ENCODE measurements around the gene SLC66A1.
A peak's percentile ranks its signal among the peaks of the same experiment; 100 is the strongest.

The SLC66A1 gene

DNA sequence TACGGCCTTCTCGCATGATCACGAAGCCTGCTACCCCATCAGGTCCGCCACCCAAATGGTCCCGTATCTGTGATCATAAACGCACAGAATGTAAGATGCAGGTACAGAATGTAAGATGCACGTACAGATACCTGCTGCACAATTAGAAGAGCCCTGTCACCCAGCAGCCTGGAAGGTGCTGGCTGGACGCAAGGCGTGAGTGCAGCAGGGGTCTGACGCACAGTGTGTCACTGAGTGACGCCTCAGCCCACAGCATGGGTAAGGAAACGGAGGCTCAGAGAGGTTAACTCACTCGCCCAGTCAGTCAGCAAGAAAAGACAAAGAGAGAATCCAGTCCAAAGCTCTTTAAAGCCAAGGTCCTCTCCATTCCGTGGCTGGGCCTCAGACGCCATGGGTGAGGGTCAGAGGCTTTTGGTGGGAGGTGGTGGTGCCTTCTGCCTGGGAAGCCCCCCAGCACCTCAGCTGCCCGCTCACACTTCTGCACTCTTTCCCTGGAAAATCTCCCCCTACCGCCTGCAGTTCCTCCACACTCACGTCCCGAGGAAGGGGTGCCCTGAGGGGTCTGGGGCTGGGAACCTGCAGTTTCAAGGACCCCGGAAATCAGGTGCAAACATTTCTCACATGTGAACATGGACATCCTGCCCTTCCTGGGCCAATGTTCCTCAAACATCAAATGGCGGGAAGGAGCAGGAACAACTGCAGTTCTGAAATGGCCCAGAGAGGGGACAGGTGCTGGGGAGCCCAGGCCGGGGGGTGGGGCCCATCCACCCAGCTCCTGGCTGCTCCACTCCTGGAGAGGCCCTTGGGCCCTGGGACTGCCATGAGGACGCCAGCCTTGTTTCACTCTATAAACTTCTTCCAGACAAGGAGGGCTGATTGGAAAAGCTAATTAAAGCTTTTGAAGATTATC lies 59.4 kb downstream of the SLC66A1 start:
- peaks cover 21% of the 10 kb centered on the region for H3K36me3 ChIP-seq
- H3K4me3 ChIP-seq (ENCODE audit: low read depth, low read length): no peak overlapping the region
- no peak for DNase-seq
- no peaks in the 10 kb centered on the region for H3K27me3 ChIP-seq (ENCODE audit: insufficient read depth, low read depth, severe bottlenecking)
- TF ChIP-seq, protein P1, sequence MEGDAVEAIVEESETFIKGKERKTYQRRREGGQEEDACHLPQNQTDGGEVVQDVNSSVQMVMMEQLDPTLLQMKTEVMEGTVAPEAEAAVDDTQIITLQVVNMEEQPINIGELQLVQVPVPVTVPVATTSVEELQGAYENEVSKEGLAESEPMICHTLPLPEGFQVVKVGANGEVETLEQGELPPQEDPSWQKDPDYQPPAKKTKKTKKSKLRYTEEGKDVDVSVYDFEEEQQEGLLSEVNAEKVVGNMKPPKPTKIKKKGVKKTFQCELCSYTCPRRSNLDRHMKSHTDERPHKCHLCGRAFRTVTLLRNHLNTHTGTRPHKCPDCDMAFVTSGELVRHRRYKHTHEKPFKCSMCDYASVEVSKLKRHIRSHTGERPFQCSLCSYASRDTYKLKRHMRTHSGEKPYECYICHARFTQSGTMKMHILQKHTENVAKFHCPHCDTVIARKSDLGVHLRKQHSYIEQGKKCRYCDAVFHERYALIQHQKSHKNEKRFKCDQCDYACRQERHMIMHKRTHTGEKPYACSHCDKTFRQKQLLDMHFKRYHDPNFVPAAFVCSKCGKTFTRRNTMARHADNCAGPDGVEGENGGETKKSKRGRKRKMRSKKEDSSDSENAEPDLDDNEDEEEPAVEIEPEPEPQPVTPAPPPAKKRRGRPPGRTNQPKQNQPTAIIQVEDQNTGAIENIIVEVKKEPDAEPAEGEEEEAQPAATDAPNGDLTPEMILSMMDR (IDR thresholded peaks at IDR 0.05; ENCODE audit: low read depth, low read length): no peak
- H3K27ac ChIP-seq: no peak overlapping the region
- peaks cover under 1% of the 10 kb centered on the region for H3K9me3 ChIP-seq (ENCODE audit: severe bottlenecking)

DNA sequence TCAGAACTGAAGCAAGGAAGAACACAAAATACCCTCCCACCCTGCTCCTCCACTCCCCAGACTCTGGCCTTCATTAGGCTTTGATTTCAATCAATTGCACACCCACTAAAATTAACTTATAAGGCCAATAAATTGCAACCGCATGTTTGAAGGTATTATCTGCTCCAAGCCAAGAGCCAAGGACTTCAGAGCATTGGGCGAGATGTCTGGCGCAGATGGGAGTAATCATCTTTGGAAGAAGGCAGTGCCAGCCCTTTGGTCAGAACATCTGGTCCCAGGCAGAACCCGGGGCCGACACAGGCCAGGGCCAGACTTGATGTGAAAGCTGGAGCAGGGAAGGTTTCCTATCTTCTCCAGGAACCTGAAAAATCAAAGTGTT lies 60.0 kb downstream of the SLC66A1 start:
- H3K9me3 ChIP-seq (ENCODE audit: severe bottlenecking): peaks cover 7% of the 10 kb centered on the region
- DNase-seq: no peak
- peaks cover 27% of the 10 kb centered on the region for H3K36me3 ChIP-seq
- H3K27ac ChIP-seq: no peak overlapping the region
- no peaks in the 10 kb centered on the region for H3K27me3 ChIP-seq (ENCODE audit: insufficient read depth, low read depth, severe bottlenecking)
- no peak overlapping the region for H3K4me3 ChIP-seq (ENCODE audit: low read depth, low read length)
- TF ChIP-seq, protein P1 (IDR thresholded peaks at IDR 0.05; ENCODE audit: low read depth, low read length): no peak

DNA sequence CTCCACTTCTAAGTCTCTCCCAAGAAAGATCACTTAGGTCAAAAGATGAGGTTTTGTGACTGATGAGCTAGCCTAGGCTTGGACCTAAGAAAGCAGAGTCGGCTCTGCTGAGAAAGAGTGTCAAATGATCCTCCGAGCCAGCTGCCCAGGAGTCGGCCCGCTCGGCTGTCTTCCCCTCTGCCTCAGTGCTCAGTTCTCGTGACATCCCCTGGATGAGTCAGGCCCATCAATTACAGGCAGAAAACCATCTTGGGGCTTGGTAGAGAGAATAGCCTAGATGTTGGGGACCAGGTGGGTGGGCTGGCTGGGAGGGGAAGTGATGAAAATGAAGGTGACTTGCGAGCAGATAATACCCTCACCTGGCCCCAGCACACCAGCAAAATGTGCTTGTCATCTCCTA lies 60.5 kb downstream of the SLC66A1 start:
- H3K36me3 ChIP-seq: peaks cover 30% of the 10 kb centered on the region
- H3K9me3 ChIP-seq (ENCODE audit: severe bottlenecking): peaks cover 7% of the 10 kb centered on the region
- no peak overlapping the region for H3K27ac ChIP-seq
- no peak overlapping the region for H3K4me3 ChIP-seq (ENCODE audit: low read depth, low read length)
- TF ChIP-seq, protein P1 (IDR thresholded peaks at IDR 0.05; ENCODE audit: low read depth, low read length): no peak
- no peak for DNase-seq
- no peaks in the 10 kb centered on the region for H3K27me3 ChIP-seq (ENCODE audit: insufficient read depth, low read depth, severe bottlenecking)

DNA sequence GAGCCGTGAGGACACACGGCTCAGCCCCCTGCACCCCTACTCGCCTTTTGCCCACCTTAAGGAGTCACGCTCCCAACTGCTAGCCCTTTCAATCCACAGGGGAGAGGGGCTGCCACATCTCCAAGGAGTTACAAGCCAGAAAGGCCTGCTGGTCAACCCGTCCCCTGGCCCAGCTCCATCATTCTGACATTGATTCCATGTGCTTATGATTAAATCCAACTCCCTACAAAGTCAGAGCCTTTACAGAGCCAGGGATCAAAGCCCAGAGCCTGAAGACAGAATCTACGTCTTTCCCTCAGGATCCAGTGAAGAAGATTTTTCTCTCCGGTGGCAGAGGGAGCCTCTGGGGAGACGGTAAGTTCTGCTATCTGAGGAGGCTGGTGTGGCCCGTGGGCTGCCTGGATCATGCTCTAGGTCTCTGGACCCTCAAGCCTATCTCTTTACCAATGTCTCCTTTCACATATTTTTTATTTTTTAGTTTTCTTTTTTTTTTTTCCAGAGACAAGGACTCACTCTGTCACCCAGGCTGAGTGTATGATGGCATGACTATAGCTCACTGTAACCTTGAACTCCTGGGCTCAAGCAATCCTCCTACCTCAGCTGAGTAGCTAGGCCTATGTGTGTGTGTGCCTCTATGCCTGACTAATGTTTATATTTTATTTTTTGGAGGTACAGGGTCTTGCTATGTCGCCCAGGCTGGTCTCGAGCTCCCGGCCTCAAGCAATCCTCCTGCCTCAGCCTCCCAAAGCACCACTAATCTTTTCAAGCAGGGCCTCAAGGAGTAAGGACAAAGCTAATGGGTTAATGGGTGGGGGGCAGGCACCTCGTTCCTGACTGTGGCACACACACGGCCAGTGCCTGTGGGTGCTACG lies 61.3 kb downstream of the SLC66A1 start:
- TF ChIP-seq, protein P1 (IDR thresholded peaks at IDR 0.05; ENCODE audit: low read depth, low read length): no peak
- no peak overlapping the region for H3K27ac ChIP-seq
- peaks cover 30% of the 10 kb centered on the region for H3K36me3 ChIP-seq

DNA sequence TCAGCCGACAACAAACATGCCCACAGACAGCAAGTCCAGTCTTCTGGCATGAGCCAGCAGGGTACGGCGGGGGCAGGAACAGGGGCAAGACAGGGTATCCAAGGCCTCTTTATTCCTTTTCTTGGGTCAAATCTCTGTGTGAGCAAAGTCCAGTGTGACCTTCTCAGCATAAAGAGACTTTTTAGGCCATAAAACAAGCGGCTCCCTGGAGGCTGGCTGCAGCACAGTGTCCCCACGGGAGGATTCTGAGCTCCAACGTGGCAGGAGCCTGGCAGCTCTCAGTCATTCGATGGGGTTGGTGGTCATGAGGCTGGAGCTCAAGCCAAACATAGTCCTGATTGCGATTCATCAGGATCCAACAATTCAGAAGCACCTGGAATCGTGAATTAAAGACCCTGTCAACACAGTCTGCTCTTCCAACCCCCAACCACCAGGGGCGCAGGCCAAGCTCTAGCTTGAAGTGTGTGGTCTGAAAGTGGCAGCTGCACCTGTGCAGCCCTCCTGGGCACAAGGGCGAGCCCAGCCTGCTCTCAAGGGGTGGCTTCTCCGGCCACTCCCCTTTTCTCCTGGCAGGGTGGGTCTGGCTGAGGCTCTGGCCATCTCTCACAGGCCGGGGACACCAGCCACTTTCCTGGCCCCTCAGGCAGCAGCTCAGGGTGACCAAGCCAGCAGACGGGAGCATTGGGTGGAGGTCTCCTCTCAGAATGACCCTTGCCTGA lies 62.1 kb downstream of the SLC66A1 start:
- no peak overlapping the region for H3K27ac ChIP-seq
- H3K27me3 ChIP-seq (ENCODE audit: insufficient read depth, low read depth, severe bottlenecking): no peaks in the 10 kb centered on the region
- no peak overlapping the region for H3K4me3 ChIP-seq (ENCODE audit: low read depth, low read length)
- TF ChIP-seq, protein P1 (IDR thresholded peaks at IDR 0.05; ENCODE audit: low read depth, low read length): peak; percentile 70
- H3K36me3 ChIP-seq: peaks cover 30% of the 10 kb centered on the region
- H3K9me3 ChIP-seq (ENCODE audit: severe bottlenecking): peaks cover 7% of the 10 kb centered on the region
- DNase-seq: peak; percentile 35

More for the DNA sequence above, 61.3 kb downstream of the SLC66A1 start:
- H3K27me3 ChIP-seq (ENCODE audit: insufficient read depth, low read depth, severe bottlenecking): no peaks in the 10 kb centered on the region
- DNase-seq: no peak
- no peak overlapping the region for H3K4me3 ChIP-seq (ENCODE audit: low read depth, low read length)
- peaks cover 7% of the 10 kb centered on the region for H3K9me3 ChIP-seq (ENCODE audit: severe bottlenecking)
